AG10803 (cell line): ENCODE data around the gene GALNTL6.
"Not testable (repeated sequence)": the region's sequence is repeated elsewhere in the genome, so short reads cannot be mapped to it uniquely, and the experiment has no call there.

ENCODE experiments used
- DNase-seq: peaks from one replicate; pipeline ENCODE4 v3.0.0; 2010; ENCODE audit warnings: low read depth
- H3K4me3 ChIP-seq: 2 replicates; pipeline ENCODE4 v1.5.1; 2011; ENCODE audit warnings: mild to moderate bottlenecking, low read length, control low read depth
- CTCF ChIP-seq: conservative IDR thresholded peaks from 2 replicates; pipeline ENCODE4 v1.5.1; 2011; ENCODE audit warnings: mild to moderate bottlenecking, low read length, control low read depth, inconsistent platforms

The GALNTL6 gene

GRCh38 chr4:172874944-172875343 lies 1061.7 kb downstream of the GALNTL6 start:
- TF ChIP-seq CTCF: no peak
- no peak for DNase-seq
- no peak overlapping the region for H3K4me3 ChIP-seq

GRCh38 chr4:172876394-172876793 lies 1063.2 kb downstream of the GALNTL6 start:
- DNase-seq: no peak
- H3K4me3 ChIP-seq: no peak overlapping the region
- no peak for TF ChIP-seq CTCF

GRCh38 chr4:172881645-172882044 lies 1068.4 kb downstream of the GALNTL6 start:
- no peak for TF ChIP-seq CTCF
- DNase-seq: no peak
- H3K4me3 ChIP-seq: no peak overlapping the region

- not testable (repeated sequence) for H3K4me3 ChIP-seq, DNase-seq
Observed at GRCh38 chr4:172887358-172887757, 1074.2 kb downstream of the GALNTL6 start.

- no peak for DNase-seq
- no peak overlapping the region for H3K4me3 ChIP-seq
- TF ChIP-seq CTCF: no peak
Observed at GRCh38 chr4:172887959-172888358, 1074.8 kb downstream of the GALNTL6 start.

GRCh38 chr4:172892300-172892699 lies 1079.1 kb downstream of the GALNTL6 start:
- DNase-seq: no peak
- peak; percentile 44 for TF ChIP-seq CTCF

GRCh38 chr4:172895699-172896098 lies 1082.5 kb downstream of the GALNTL6 start:
- TF ChIP-seq CTCF: no peak

More at GRCh38 chr4:172892300-172892699, 1079.1 kb downstream of the GALNTL6 start:
- H3K4me3 ChIP-seq: no peak overlapping the region

GRCh38 chr4:172897046-172897445 lies 1083.8 kb downstream of the GALNTL6 start:
- no peak for DNase-seq
- no peak overlapping the region for H3K4me3 ChIP-seq
- TF ChIP-seq CTCF: no peak

More at GRCh38 chr4:172895699-172896098, 1082.5 kb downstream of the GALNTL6 start:
- no peak for DNase-seq
- H3K4me3 ChIP-seq: no peak overlapping the region
